Glomerular endothelial cell (primary cell): ENCODE data around the gene SNAPC4. TPM values are rescaled to one million over a fixed set of nuclear protein-coding genes. Genes with fewer than 3 reads are reported as not detected.

Source experiments
- DNase-seq: peaks from one replicate; pipeline ENCODE4 v3.0.0-alpha.2; 2011; ENCODE audit warnings: low read depth, low spot score; ENCODE audit errors: extremely low read depth
- total RNA-seq: library from RNA; depleted of rRNA; stranded (reverse); fragments of >200 nt; gene quantifications from 2 replicates; pipeline ENCODE4 v1.2.3, GENCODE V29; 2015

The SNAPC4 gene
- total RNA-seq, 1 donor from 2014 or later = 20.6 TPM

- no peak for DNase-seq
Measured at GRCh38 chr9:136393531-136393930, 6.4 kb downstream of the SNAPC4 start.

DNA sequence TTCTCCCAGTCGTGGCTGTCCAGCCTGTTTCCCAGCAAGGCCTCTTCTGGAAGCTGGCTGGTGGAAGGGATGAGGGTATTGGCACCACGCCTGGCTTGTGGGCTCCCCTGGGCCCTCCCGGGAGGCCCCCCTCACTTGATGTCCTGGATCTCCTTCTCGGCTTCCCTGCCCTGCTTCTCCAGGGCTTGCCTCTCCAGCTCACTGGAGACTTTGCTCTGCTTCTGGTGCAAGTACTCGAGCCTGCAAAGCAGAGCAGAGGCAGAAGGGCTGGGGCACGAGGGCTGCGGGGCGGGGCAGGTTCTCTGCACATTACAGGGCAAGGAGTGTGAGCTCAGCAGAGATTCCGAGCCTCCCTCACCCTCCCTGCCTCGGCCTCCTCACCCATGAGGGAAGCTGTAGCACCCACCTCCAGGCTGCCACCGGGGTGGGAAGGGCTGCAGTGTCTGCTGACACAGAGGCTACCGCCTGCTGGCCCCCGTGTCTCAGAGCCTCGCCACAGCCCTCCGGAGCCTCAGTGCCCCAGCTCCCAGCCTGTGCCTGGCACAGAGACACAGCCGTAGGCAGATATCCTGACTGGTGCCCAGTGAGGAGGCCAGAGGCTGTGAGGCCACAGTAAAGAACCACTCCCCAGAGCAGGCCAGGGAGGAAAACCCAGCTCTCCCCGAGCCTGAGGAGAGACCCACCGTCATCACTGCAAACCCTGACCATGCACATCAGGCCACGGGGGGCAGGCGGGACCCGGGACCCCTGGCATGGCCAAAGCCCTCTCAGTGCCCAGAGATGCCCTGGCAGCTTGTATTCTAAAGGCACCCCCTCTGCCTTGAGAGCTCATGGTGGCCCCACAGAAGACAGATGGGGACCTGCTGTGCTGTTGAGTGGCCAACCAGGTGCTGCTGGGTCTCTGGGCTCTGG is 7.2 kb downstream of the SNAPC4 start:
- no peak for DNase-seq

- no peak for DNase-seq
Measured at GRCh38 chr9:136391737-136392537, 8.0 kb downstream of the SNAPC4 start.

GRCh38 chr9:136389396-136389795 is 10.6 kb downstream of the SNAPC4 start:
- no peak for DNase-seq

DNA sequence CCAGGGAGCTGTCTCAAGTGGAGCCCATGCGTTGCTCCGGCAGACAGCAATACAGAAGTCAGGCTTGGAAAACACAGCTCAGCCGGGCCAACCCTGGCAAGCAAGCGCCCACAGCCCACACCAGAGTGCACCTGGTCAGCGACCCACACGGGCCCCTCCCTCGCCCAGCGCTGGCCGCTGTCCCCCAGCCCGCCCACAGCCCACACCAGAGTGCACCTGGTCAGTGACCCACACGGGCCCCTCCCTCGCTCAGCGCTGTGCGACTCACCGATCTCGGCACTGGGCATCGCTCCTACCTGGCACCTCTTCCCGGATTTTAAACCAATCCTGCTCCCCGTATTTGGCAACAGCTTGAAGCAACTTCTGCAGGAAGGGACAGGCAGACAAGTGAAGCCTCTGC is 12.8 kb downstream of the SNAPC4 start:
- DNase-seq = no peak

DNA sequence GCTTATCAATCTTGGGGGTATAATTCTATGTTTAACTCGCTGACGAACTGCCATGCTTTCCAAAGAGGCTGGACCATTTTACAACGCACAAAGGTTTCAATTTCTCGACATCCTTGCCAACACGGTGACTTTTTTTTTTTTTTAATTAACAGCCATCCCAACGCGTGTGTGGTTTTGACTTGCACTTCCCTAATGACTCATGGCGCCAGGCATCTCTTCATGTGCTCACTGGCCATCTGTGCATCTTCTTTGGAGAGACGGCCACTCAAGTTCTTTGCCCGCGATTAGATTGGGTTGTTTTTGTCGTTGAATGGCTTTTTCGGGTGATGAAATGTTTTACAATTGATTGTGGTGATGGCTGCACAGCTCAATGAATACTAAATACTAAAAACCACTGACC is 14.0 kb downstream of the SNAPC4 start:
- no peak for DNase-seq

DNA sequence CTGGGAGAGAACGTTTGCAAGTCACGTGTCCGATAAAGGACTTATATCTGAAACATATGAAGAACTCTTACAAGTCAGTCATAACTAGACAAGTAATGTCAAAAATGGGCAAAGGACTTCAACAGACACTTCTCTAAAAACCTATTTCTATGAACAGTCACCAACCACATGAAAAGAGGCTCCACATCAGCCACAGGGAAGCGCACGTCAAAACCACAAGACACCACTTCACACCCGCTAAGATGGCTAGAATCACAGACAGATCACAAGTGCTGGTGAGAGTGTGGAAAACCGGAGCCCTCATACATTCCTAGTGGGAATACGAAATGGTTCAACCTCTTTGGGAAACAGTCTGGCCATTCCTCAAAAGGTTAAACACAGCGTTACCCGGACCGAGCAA is 15.0 kb downstream of the SNAPC4 start:
- no peak for DNase-seq

GRCh38 chr9:136383436-136383835 is 16.5 kb downstream of the SNAPC4 start:
- no peak for DNase-seq

- no peak for DNase-seq
Measured at GRCh38 chr9:136381966-136382513, 17.9 kb downstream of the SNAPC4 start.

DNA sequence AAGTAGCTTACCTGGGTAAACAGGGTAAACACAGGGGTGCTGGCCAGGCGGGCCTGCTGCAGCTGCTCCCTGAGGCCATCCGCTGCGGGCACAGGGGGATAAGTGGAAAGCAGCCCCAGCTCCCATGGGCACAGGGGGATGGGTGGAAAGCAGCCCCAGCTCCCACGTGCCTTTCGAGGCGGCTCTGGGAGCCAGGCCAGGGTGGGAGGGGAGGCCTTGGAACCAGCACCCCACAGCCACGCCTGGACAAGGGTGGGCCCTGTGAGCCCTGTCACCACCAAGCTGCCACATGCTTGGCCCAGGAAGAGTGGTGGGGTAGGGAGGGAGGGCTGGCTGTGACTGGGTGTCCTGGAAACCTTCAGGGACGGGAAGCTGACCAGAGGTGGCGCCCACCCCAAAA is 18.7 kb downstream of the SNAPC4 start:
- no peak for DNase-seq

DNA sequence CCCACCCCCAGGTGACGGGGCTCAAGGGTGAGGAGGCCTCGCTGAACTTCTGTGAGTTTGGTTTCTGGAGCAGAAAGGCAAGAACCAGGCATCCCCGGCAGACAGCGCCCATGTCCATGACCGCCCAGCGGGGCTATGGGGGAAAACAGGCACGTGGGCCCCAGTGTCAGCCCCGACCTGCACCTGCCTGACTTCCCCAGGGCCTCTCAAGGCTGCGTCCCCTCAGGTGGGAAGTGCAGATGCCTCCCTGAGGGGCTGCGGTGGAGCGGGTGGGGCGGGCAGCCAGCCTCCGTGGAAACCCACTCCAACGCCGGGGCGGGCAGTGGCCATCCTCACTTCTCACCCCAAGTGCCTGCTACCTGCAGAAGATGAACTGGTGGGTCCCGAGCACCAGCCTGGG is 19.6 kb downstream of the SNAPC4 start:
- no peak for DNase-seq

GRCh38 chr9:136379891-136380290 is 20.1 kb downstream of the SNAPC4 start:
- no peak for DNase-seq

GRCh38 chr9:136379401-136379800 is 20.6 kb downstream of the SNAPC4 start:
- DNase-seq = no peak

DNA sequence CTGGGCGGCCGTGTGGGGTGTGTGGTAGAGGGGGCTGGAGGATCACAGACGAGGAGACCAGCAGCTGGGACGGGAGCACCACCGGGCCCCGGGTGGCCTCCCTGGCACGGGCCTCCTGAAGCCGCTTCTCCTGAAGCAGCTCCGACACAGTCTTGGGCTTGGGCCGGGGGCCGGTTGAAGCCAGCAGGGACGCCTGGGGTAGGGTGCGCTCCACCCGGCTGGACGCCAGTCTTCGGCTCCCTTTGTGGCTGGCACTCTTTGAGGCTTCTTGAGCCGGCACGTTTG is 21.0 kb downstream of the SNAPC4 start:
- DNase-seq = no peak

GRCh38 chr9:136378170-136379002 is 21.6 kb downstream of the SNAPC4 start:
- no peak for DNase-seq

- no peak for DNase-seq
Measured at GRCh38 chr9:136377341-136378169, 22.4 kb downstream of the SNAPC4 start.

GRCh38 chr9:136376457-136376856 is 23.5 kb downstream of the SNAPC4 start:
- DNase-seq = no peak

- no peak for DNase-seq
Measured at GRCh38 chr9:136375096-136375495, 24.9 kb downstream of the SNAPC4 start.

GRCh38 chr9:136374183-136374575 is 25.8 kb downstream of the SNAPC4 start:
- no peak for DNase-seq
